HG02981 (cell line): ENCODE data around the gene UBE2M.
"Not testable (repeated sequence)": the region's sequence is repeated elsewhere in the genome, so short reads cannot be mapped to it uniquely, and the experiment has no call there.

Experiments
- ATAC-seq: cut with Tn5 transposase; IDR thresholded peaks from one replicate; pipeline ENCODE4 v1.9.1; 2021; ENCODE audit warnings: mild to moderate bottlenecking, moderate library complexity; ENCODE audit not compliant: unreplicated experiment

UBE2M gene

DNA sequence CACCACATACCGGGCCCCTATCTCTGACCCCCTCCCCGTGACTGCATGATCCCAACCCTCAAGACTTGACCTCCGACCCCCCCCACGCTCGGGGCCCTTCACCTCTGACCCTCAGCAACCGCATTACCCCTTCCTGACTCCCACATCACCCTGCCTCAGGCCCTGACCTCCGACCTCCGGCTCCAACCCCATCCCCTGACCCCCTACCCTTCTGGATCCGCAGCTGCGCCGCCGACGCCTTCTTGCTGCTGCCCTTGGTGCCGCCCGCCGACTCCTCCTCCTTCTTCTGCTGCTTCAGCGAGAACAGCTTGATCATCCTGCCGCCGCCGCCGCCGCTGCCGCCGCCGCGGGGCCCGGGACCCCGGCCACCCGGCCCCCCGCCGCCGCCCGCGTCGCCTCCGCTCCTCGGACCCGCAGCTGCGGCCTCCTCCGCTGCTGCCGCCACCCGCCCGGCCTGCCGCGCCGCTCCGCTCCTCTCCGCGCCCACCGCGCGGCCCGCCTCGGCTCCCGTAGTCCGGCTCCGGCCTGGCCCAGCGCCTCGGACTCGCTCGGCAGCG, at the start of gene UBE2M:
Gene UBE2M (minus strand): TSS at position 546 of the 557 bp plus-strand sequence. CDS start 230 bp downstream, at position 316.
- ATAC-seq = no peak

GRCh38 chr19:58607213-58607612, 48.8 kb upstream of the UBE2M start:
- ATAC-seq = not testable (repeated sequence)

- not testable (repeated sequence) for ATAC-seq
Measured at GRCh38 chr19:58606251-58606896, 48.0 kb upstream of the UBE2M start.

DNA sequence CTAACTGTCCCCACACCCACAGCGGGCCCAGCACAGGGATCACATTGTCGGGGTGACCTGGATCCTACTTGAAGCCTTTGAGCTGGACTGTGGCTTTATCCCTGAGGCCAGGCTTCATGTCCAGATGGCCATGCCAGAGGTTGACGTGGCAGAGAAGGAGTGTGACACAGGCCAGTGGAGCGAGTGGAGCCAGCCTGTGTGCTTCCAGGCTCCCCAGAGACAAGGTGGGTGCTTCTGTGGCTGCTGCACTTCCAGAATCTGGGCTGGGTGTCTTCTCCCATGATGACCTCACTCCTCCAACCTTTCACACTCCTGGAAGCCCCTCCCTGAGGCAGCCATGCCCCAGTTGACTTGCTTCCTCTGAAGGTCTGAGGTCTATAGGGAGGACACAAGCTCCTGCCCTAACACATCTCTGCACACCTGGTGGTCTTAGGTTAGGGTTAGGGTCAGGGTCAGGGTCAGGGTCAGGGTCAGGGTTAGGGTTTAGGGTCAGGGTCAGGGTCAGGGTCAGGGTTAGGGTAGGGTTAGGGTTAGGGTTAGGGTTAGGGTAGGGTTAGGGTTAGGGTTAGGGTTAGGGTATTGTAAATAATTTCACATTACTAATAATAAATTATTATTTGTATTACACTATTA, 27.8 kb upstream of the UBE2M start:
- ATAC-seq = no peak

DNA sequence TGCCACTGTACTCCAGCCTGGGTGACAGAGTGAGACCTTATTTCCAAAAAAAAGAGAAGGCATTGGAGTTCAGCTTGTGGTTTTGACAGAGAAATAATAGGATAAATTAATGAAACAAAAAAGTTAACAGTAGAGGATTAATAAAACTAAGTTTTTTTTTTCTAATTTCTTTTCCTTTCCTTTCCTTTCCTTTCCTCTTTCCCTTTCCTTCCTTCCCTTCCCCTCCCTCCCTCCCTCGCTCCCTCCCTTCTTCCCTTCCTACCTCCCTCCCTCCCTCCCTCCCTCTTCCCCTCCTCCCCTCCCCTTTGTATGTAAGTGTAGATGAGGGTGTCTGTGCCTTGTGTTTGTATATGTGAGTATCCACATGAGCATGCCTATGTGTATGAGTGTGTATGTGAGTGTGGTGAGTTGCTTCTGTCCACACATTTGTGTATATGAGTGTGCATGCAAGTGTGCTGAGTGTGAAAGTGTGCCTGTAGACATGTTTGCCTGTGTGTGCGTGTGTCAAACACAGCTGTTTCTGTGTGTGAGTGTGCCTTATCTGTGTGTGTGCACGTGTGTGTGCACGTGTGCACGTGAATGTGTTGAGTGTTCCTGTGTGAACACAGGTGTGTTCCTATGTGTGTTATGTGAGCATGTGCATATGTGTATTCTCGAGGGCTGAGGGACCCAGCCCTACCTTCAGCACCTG, 27.2 kb upstream of the UBE2M start:
- no peak for ATAC-seq

DNA sequence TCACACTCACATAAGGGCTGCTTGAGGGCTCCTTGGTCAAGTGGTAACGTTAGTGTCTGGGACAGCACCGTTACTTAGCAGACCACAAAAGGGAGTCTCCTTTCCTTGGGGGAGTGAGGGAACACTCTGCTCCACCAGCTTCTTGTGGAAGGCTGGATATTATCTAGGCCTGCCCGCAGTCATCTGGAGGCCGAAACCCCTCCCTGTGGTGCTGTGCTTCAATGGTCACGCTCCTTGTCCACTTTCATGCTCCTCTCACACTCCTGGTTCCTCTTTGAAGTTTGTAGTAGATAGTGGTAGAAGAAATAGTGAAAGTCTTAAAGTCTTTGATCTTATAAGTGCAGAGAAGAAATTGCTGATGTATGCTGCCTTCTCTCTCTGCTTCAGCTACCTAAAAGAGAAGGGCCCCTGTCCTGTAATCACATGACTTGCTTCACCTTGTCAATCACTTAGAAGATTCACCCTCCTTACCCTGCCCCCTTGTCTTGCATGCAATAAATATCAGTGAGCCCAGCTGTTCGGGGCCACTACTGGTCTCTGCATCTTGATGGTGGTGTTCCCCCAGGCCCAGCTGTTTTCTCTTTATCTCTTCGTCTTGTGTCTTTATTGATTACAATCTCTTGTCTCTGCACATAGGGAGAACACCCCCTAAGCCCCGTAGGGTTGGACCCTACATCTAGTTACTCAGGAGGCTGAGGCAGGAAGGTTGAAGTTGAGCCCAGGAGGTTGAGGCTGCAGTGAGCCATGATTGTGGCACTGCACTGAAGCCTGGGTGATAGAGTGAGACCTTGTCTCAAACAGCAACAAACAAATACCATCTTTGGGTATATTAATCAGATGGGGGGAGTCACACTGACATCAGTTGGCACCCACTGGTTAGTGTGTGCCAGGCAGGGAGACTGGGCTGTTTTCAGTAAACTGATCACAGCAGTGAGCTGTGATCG, 26.4 kb upstream of the UBE2M start:
- ATAC-seq = no peak

- no peak for ATAC-seq
Measured at GRCh38 chr19:58582985-58583384, 24.6 kb upstream of the UBE2M start.

GRCh38 chr19:58581227-58582141, 23.1 kb upstream of the UBE2M start:
- ATAC-seq = peak; percentile 70

DNA sequence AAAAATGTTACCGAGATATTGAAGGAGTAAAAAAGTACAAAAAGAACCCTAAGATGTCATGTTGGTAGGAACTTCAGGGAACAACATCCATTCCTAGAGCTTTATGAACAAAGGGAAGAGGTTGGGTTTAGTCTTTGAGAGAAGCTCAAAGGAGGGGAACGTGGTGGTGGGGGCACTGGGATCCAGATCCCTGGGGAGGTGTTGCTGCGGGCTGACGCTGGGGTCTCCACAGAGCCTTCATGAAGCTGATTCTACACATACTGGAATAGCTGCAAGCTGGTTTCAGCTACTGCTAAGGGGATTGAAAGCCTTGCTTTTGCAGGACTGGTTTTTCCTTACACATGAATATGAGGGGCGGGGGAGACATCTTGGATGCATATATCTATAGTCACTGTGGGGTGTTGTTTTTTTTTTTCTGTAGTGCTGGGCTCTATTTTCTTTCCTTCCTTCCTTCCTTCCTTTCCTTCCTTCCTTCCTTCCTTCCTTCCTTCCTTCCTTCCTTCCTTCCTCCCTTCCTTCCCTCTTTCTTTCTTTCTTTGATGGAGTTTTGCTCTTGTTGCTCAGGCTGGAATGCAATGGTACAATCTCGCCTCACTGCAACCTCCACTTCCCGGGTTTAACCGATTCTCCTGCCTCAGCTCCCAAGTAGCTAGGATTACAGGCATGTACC, 21.2 kb upstream of the UBE2M start:
- ATAC-seq = no peak

- ATAC-seq = no peak
Measured at GRCh38 chr19:58578012-58578925, 19.9 kb upstream of the UBE2M start.

DNA sequence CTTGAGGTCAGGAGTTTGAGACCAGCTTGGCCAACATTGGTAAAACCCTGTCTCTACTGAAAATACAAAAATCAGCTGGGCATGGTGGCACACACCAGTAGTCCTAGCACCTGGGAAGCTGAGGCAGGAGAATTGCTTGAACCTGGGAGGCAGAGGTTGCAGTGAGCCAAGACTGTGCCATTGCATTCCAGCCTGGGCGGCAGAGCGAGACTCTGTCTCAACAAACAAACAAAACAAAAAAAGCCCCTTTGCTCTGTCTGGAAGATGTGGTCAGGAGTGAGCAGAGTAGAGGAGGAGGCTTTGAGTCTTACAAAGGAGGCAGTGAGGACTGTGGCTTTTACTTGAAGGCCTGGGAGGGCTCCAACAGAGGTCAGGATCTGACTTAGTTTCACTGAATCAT, 19.2 kb upstream of the UBE2M start:
- not testable (repeated sequence) for ATAC-seq

DNA sequence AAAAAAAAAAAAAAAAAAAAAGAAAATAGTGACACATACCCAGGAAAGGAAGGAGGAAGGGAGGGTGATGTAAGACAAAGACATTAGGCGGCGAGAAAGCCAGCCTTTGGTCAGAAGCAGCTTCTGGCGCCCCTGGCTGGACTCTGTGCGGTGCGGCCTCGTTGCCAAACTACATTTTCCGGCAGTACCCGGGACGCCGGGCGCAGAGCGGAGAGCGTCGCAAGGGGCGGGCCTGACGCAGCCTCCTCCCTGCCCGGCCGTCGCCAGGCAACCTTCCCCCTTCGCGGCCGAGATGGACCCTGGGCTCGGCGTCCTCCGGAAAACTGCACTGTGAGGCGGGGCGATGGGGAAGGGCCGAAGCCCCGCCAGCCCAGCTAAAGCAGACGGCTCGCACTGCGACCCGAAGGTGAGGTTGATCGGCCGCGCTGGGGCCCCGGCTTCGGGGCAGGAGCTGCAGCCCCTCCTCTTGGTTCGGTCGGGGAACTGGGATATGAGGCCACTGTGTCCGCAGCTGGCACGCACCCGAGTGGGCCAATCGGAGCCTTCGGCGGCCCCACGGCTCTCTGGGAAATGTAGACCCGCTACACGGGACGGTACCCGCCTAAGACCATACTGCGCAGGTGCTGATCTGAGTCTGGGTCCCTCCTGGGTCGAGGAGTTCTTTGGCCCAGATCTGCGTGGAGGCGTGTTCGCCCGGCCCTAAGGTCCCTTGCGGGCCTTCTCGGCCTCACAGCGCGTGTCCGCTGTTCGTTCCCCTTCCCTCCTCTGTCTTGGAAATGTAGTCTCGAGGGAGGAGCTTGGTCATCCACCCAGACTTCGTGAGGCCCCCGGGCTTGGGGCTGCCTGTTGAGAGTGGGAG, 17.0 kb upstream of the UBE2M start:
- peak; percentile 37 for ATAC-seq

GRCh38 chr19:58573658-58574164, 15.3 kb upstream of the UBE2M start:
- no peak for ATAC-seq

- peak; percentile 49 for ATAC-seq
Measured at GRCh38 chr19:58572818-58573657, 14.6 kb upstream of the UBE2M start, which contains the start of gene MZF1. TSS of gene MZF1 (minus strand) at chr19:58573335. CDS start at chr19:58571389, 1,946 bp downstream.

- ATAC-seq = no peak
Measured at GRCh38 chr19:58572026-58572817, 13.8 kb upstream of the UBE2M start.
